GM23338 (cell line): ENCODE results near the gene REC8.

Source experiments
- CREB1 ChIP-seq: fragments of 250-450 bp; sonication (Bioruptor Pico); IDR thresholded peaks from 2 replicates; pipeline ENCODE4 v1.5.0; 2020; ENCODE audit warnings: low read depth, mild to moderate bottlenecking, moderate library complexity
- EZH2 ChIP-seq: fragments of 200-600 bp; sonication (generic); IDR thresholded peaks from one replicate; pipeline ENCODE4 v1.8.0; 2017; ENCODE audit warnings: antibody characterized with exemption, mild to moderate bottlenecking, low read depth; ENCODE audit not compliant: unreplicated experiment
- EZH2phosphoT487 ChIP-seq: fragments of 200-600 bp; sonication (generic); IDR thresholded peaks from one replicate; pipeline ENCODE4 v1.8.1; 2018; ENCODE audit warnings: antibody characterized with exemption; ENCODE audit not compliant: unreplicated experiment
- JUNB ChIP-seq: IDR thresholded peaks from one replicate; pipeline ENCODE4 v1.6.1; 2016; ENCODE audit warnings: antibody characterized with exemption; ENCODE audit not compliant: unreplicated experiment
- NANOG ChIP-seq: IDR thresholded peaks from 2 replicates; pipeline ENCODE4 v1.6.1; 2016; ENCODE audit warnings: antibody characterized with exemption, borderline replicate concordance
- POLR2AphosphoS5 ChIP-seq: IDR thresholded peaks from 2 replicates; pipeline ENCODE4 v1.6.1; 2016; ENCODE audit warnings: antibody characterized with exemption, low read depth
- REST ChIP-seq: IDR thresholded peaks from one replicate; pipeline ENCODE4 v1.6.1; 2018; ENCODE audit warnings: antibody characterized with exemption; ENCODE audit not compliant: unreplicated experiment
- STAT1 ChIP-seq: IDR thresholded peaks from one replicate; pipeline ENCODE4 v1.6.1; 2016; ENCODE audit warnings: antibody characterized with exemption; ENCODE audit not compliant: unreplicated experiment
- ZNF114 ChIP-seq: fragments of 250-450 bp; sonication (Bioruptor Pico); IDR thresholded peaks from 2 replicates; pipeline ENCODE4 v1.5.0; 2020; ENCODE audit warnings: mild to moderate bottlenecking, moderate library complexity
- ZNF331 ChIP-seq: fragments of 250-450 bp; sonication (Bioruptor Pico); IDR thresholded peaks from 2 replicates; pipeline ENCODE4 v1.5.0; 2020; ENCODE audit warnings: low read depth, mild to moderate bottlenecking, moderate library complexity
- ZNF462 ChIP-seq: fragments of 250-450 bp; sonication (Bioruptor Pico); IDR thresholded peaks from 2 replicates; pipeline ENCODE4 v1.5.0; 2020; ENCODE audit warnings: mild to moderate bottlenecking, moderate library complexity
- TF ChIP-seq, protein P1 (sequence below), 2 experiments: fragments of 200-600 bp in 1 of 2; sonication (generic) in 1 of 2; conservative IDR thresholded peaks; 2 replicates each; pipeline versions ENCODE4 v1.5.1 to v1.6.1; 2016 to 2017; ENCODE audit warnings: antibody characterized with exemption in 2 of 2, low read depth in 2 of 2, mild to moderate bottlenecking in 2 of 2, moderate library complexity in 1 of 2
- TF ChIP-seq, protein P2 (sequence below): IDR thresholded peaks from 2 replicates; pipeline ENCODE4 v1.6.1; 2016; ENCODE audit warnings: antibody characterized with exemption

DNA sequence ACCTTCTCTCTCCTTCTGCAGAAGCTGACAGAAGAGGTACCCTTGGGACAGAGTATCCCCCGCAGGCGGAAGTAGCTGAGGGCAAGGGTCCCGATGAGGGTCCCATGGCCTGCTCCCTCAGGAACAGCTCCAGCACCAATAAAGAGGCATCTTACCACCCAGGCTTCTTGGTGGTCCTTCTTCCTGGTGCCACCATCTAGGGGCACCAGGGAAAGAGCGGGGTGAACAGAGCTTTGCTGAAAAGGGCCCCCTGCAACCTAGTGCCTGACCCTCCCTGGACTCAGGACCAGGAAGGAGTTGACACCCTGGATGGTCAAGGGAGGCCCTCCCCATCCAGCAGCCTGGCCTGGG is 11.4 kb upstream of the REC8 start:
- TF ChIP-seq, protein P1, sequence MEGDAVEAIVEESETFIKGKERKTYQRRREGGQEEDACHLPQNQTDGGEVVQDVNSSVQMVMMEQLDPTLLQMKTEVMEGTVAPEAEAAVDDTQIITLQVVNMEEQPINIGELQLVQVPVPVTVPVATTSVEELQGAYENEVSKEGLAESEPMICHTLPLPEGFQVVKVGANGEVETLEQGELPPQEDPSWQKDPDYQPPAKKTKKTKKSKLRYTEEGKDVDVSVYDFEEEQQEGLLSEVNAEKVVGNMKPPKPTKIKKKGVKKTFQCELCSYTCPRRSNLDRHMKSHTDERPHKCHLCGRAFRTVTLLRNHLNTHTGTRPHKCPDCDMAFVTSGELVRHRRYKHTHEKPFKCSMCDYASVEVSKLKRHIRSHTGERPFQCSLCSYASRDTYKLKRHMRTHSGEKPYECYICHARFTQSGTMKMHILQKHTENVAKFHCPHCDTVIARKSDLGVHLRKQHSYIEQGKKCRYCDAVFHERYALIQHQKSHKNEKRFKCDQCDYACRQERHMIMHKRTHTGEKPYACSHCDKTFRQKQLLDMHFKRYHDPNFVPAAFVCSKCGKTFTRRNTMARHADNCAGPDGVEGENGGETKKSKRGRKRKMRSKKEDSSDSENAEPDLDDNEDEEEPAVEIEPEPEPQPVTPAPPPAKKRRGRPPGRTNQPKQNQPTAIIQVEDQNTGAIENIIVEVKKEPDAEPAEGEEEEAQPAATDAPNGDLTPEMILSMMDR (conservative IDR thresholded peaks at IDR 0.05; ENCODE audit: low read depth in 2 of 2) = no peak
- TF ChIP-seq ZNF114 (CRISPR knock-in tag) (no peak), REST (no peak), EZH2 (no peak), EZH2phosphoT487 (no peak), POLR2AphosphoS5 (no peak), CREB1 (CRISPR knock-in tag) (no peak), JUNB (no peak), NANOG (no peak), STAT1 (no peak), ZNF331 (CRISPR knock-in tag) (no peak), ZNF462 (CRISPR knock-in tag) (no peak)
- TF ChIP-seq, protein P2, sequence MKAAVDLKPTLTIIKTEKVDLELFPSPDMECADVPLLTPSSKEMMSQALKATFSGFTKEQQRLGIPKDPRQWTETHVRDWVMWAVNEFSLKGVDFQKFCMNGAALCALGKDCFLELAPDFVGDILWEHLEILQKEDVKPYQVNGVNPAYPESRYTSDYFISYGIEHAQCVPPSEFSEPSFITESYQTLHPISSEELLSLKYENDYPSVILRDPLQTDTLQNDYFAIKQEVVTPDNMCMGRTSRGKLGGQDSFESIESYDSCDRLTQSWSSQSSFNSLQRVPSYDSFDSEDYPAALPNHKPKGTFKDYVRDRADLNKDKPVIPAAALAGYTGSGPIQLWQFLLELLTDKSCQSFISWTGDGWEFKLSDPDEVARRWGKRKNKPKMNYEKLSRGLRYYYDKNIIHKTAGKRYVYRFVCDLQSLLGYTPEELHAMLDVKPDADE = no peak
